Fibroblast of lung (primary cell): ENCODE measurements around the gene HACE1. TPM values are rescaled to one million over a fixed set of nuclear protein-coding genes. Genes with fewer than 3 reads are reported as not detected.

Source experiments
- DNase-seq, 2 donors: peaks; one replicate each; pipeline versions ENCODE4 v3.0.0 to v3.0.0-alpha.2; 2010; ENCODE audit warnings: low read depth in 2 of 2
- H2AFZ ChIP-seq: 2 replicates; pipeline ENCODE4 v1.5.1; 2012; ENCODE audit warnings: low read length, control low read depth, inconsistent platforms
- H3K27ac ChIP-seq: 2 replicates; pipeline ENCODE4 v1.5.1; 2011; ENCODE audit warnings: low read length, control low read depth; ENCODE audit not compliant: insufficient read depth
- H3K27me3 ChIP-seq: 2 replicates; pipeline ENCODE4 v1.5.1; 2011; ENCODE audit warnings: mild to moderate bottlenecking, low read length; ENCODE audit not compliant: control insufficient read depth, insufficient read depth
- H3K36me3 ChIP-seq: 2 replicates; pipeline ENCODE4 v1.5.1; 2011; ENCODE audit warnings: low read length; ENCODE audit not compliant: control insufficient read depth, insufficient read depth
- H3K4me1 ChIP-seq: 2 replicates; pipeline ENCODE4 v1.5.1; 2011; ENCODE audit warnings: low read length; ENCODE audit not compliant: control insufficient read depth, insufficient read depth; ENCODE audit errors: extremely low read depth
- H3K4me2 ChIP-seq: 2 replicates; pipeline ENCODE4 v1.5.1; 2011; ENCODE audit warnings: low read length, control low read depth; ENCODE audit not compliant: insufficient read depth; ENCODE audit errors: extremely low read depth
- H3K4me3 ChIP-seq, 4 experiments: fragments of 200-600 bp in 1 of 4; sonication (generic) in 1 of 4; replicated peaks in 1 of 4; 2 replicates each; pipeline ENCODE4 v1.5.1; 2011 to 2016; ENCODE audit warnings: low read length in 4 of 4, low read depth in 3 of 4, mild to moderate bottlenecking in 3 of 4, control low read depth in 2 of 4, inconsistent platforms in 1 of 4, mixed read lengths in 1 of 4; ENCODE audit not compliant: insufficient read depth in 1 of 4; ENCODE audit errors: control extremely low read depth in 1 of 4
- H3K79me2 ChIP-seq: 2 replicates; pipeline ENCODE4 v1.5.1; 2012; ENCODE audit warnings: mild to moderate bottlenecking, low read length, inconsistent platforms; ENCODE audit not compliant: control insufficient read depth, insufficient read depth
- H3K9ac ChIP-seq: 2 replicates; pipeline ENCODE4 v1.5.1; 2011; ENCODE audit warnings: mild to moderate bottlenecking, low read length, control low read depth; ENCODE audit not compliant: insufficient read depth
- H3K9me3 ChIP-seq: 2 replicates; pipeline ENCODE4 v1.5.1; 2012; ENCODE audit warnings: low read depth, low read length; ENCODE audit not compliant: control insufficient read depth, insufficient read depth
- H4K20me1 ChIP-seq: 2 replicates; pipeline ENCODE4 v1.5.1; 2011; ENCODE audit warnings: low read length; ENCODE audit not compliant: control insufficient read depth, insufficient read depth; ENCODE audit errors: extremely low read depth
- CTCF ChIP-seq, 2 donors: IDR thresholded peaks in 1 of 2; conservative IDR thresholded peaks in 1 of 2; 1 replicate in 1 of 2; 2 replicates in 1 of 2; pipeline ENCODE4 v1.5.1; 2011 to 2012; ENCODE audit warnings: low read length in 2 of 2, control low read depth in 1 of 2, inconsistent platforms in 1 of 2, low read depth in 1 of 2, mild to moderate bottlenecking in 1 of 2
- EZH2 ChIP-seq: IDR thresholded peaks from 2 replicates; pipeline ENCODE4 v1.5.1; 2012; ENCODE audit warnings: low read length, control low read depth, mild to moderate bottlenecking; ENCODE audit errors: missing control alignments
- polyA plus RNA-seq, 2 donors: library from polyadenylated mRNA; depleted of rRNA in 1 of 2; stranded (reverse) in 1 of 2; unstranded in 1 of 2; fragments of >200 nt; gene quantifications; 2 replicates each; pipeline ENCODE4 v1.2.1, GENCODE V29; 2011 to 2012; ENCODE audit warnings: missing spikeins in 1 of 2
- total RNA-seq: library from RNA; depleted of rRNA; stranded (reverse); fragments of >200 nt; gene quantifications from 2 replicates; pipeline ENCODE4 v1.2.1, GENCODE V29; 2014

The HACE1 gene
- total and polyA plus RNA-seq, 2 donors (not counting 1 experiment from before 2014, with no cell fraction given), result 10.8 to 26.3 TPM

GRCh38 chr6:104788400-104788799 is 71.3 kb downstream of the HACE1 start:
- Histone ChIP-seq H3K9ac (no peak overlapping the region), H2AFZ (no peak overlapping the region), H3K36me3 (no peaks in the 10 kb centered on the region), H3K4me1 (peaks cover 2% of the 10 kb centered on the region), H3K4me2 (no peak overlapping the region), H4K20me1 (no peaks in the 10 kb centered on the region), H3K27me3 (no peaks in the 10 kb centered on the region), H3K27ac (no peak overlapping the region), H3K4me3 (no peak overlapping the region), H3K9me3 (no peaks in the 10 kb centered on the region), H3K79me2 (no peaks in the 10 kb centered on the region)
- TF ChIP-seq CTCF (conservative IDR thresholded peaks at IDR 0.05 in 1 of 2, IDR thresholded peaks at IDR 0.05 in 1 of 2; ENCODE audit: low read depth in 1 of 2, low read length in 2 of 2) (no peak), EZH2 (no peak)
- DNase-seq, result no peak

- no peak overlapping the region for H3K4me3 ChIP-seq
- H3K79me2 ChIP-seq, result no peaks in the 10 kb centered on the region
- H3K4me1 ChIP-seq, result peaks cover 2% of the 10 kb centered on the region
- H3K9ac ChIP-seq, result no peak overlapping the region
- H4K20me1 ChIP-seq, result no peaks in the 10 kb centered on the region
- H3K27me3 ChIP-seq, result no peaks in the 10 kb centered on the region
- no peak overlapping the region for H3K4me2 ChIP-seq
- no peak overlapping the region for H2AFZ ChIP-seq
- DNase-seq, result no peak
- TF ChIP-seq EZH2, result no peak
- no peak for TF ChIP-seq CTCF (conservative IDR thresholded peaks at IDR 0.05 in 1 of 2, IDR thresholded peaks at IDR 0.05 in 1 of 2; ENCODE audit: low read depth in 1 of 2, low read length in 2 of 2)
- no peaks in the 10 kb centered on the region for H3K9me3 ChIP-seq
- H3K27ac ChIP-seq, result no peak overlapping the region
- no peaks in the 10 kb centered on the region for H3K36me3 ChIP-seq
Measured at GRCh38 chr6:104787305-104787704, 72.4 kb downstream of the HACE1 start.

DNA sequence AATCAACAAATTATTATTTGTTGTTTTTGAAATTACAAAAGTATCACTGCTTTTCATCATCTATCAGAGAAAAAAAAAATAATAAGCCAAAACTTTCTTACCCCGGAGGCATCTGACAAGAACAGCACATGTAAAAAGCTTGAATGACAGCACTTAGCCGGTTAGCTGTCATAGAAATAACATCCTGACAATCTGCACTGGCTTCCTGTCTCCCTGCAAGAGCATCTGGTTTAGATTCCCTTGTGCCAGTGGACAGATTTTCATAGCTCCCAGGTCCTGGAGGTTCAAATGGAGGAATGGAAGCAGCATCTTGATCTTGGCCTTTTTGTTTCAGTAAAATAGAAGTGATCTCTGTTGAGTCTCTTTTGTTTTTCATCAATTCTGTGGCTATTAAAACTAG is 74.8 kb downstream of the HACE1 start:
- no peak overlapping the region for H2AFZ ChIP-seq
- H3K4me2 ChIP-seq, result no peak overlapping the region

More for the DNA sequence above, 74.8 kb downstream of the HACE1 start:
- peaks cover 1% of the 10 kb centered on the region for H3K36me3 ChIP-seq
- no peaks in the 10 kb centered on the region for H4K20me1 ChIP-seq
- no peaks in the 10 kb centered on the region for H3K9me3 ChIP-seq
- no peaks in the 10 kb centered on the region for H3K79me2 ChIP-seq
- DNase-seq, result peak in 1 of 2 donors; percentile 11
- peaks cover 2% of the 10 kb centered on the region for H3K4me1 ChIP-seq
- no peak overlapping the region for H3K27ac ChIP-seq
- H3K4me3 ChIP-seq, result no peak overlapping the region
- H3K27me3 ChIP-seq, result no peaks in the 10 kb centered on the region
- no peak overlapping the region for H3K9ac ChIP-seq
- TF ChIP-seq EZH2, result no peak
- TF ChIP-seq CTCF (conservative IDR thresholded peaks at IDR 0.05 in 1 of 2, IDR thresholded peaks at IDR 0.05 in 1 of 2; ENCODE audit: low read depth in 1 of 2, low read length in 2 of 2), result no peak
